Measurements from ENCODE around the gene DHDH. TPM values are rescaled to one million over a fixed set of nuclear protein-coding genes. Genes with fewer than 3 reads are reported as not detected.

DHDH gene
- total and polyA plus RNA-seq, 2 of the 13 experiments (the other 11 are each of a cell fraction or from before 2014, with no cell fraction given): 0.13 to 0.91 TPM

GRCh38 chr19:48965806-48966540 lies 32.5 kb downstream of the DHDH start (continued):
- TF ChIP-seq RERE (CRISPR knock-in tag; IDR thresholded peaks at IDR 0.05; ENCODE audit: low read depth) (no peak), ZNF687 (CRISPR knock-in tag; IDR thresholded peaks at IDR 0.05) (peak; percentile 79), RARA (CRISPR knock-in tag; IDR thresholded peaks at IDR 0.05) (no peak), ZKSCAN1 (IDR thresholded peaks at IDR 0.05; ENCODE audit: low read length) (no peak), ZNF292 (CRISPR knock-in tag; IDR thresholded peaks at IDR 0.05; ENCODE audit: borderline replicate concordance, low read depth) (no peak), PTBP1 (IDR thresholded peaks at IDR 0.05; ENCODE audit: low read depth, low read length, poor library complexity, severe bottlenecking) (no peak), ZNF598 (CRISPR knock-in tag; IDR thresholded peaks at IDR 0.05; ENCODE audit: borderline replicate concordance) (peak; percentile 94; the same call in 1 of the 2 replicates), MED1 (CRISPR knock-in tag; IDR thresholded peaks at IDR 0.05) (peak; percentile 30), ZNF512 (CRISPR knock-in tag; IDR thresholded peaks at IDR 0.05) (no peak), MATR3 (CRISPR knock-in tag; IDR thresholded peaks at IDR 0.05) (no peak), ZNF572 (CRISPR knock-in tag; IDR thresholded peaks at IDR 0.05) (no peak), ZNF737 (CRISPR knock-in tag; IDR thresholded peaks at IDR 0.05; ENCODE audit: borderline replicate concordance) (no peak), ZKSCAN5 (CRISPR knock-in tag; IDR thresholded peaks at IDR 0.05) (no peak)
- TF ChIP-seq, protein P1, sequence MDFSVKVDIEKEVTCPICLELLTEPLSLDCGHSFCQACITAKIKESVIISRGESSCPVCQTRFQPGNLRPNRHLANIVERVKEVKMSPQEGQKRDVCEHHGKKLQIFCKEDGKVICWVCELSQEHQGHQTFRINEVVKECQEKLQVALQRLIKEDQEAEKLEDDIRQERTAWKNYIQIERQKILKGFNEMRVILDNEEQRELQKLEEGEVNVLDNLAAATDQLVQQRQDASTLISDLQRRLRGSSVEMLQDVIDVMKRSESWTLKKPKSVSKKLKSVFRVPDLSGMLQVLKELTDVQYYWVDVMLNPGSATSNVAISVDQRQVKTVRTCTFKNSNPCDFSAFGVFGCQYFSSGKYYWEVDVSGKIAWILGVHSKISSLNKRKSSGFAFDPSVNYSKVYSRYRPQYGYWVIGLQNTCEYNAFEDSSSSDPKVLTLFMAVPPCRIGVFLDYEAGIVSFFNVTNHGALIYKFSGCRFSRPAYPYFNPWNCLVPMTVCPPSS (IDR thresholded peaks at IDR 0.05): no peak
- TF ChIP-seq, protein P2, sequence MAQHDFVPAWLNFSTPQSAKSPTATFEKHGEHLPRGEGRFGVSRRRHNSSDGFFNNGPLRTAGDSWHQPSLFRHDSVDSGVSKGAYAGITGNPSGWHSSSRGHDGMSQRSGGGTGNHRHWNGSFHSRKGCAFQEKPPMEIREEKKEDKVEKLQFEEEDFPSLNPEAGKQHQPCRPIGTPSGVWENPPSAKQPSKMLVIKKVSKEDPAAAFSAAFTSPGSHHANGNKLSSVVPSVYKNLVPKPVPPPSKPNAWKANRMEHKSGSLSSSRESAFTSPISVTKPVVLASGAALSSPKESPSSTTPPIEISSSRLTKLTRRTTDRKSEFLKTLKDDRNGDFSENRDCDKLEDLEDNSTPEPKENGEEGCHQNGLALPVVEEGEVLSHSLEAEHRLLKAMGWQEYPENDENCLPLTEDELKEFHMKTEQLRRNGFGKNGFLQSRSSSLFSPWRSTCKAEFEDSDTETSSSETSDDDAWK (CRISPR knock-in tag; IDR thresholded peaks at IDR 0.05): no peak
